Stimulated activated memory B cell treated with anti-CD40 and anti-IgM and Interleukin-4, amounts not matched to agents 10 μg/mL and 1 μg/mL and 100 μg/mL, for 72 hours (primary cell): Measurements from ENCODE around the gene MYBPH.

Experiments used
- ATAC-seq: fragments of 150-1000 bp; cut with Tn5 transposase; 2 replicates; pipeline ENCODE4 v1.10.0; 2021
- H3K27ac Mint-ChIP-seq: one replicate; pipeline ENCODE4 v1.8.0; 2022; ENCODE audit warnings: mild to moderate bottlenecking, mixed read lengths
- H3K27me3 Mint-ChIP-seq: one replicate; pipeline ENCODE4 v1.8.0; 2022; ENCODE audit warnings: mixed read lengths
- H3K36me3 Mint-ChIP-seq: one replicate; pipeline ENCODE4 v1.8.0; 2022; ENCODE audit warnings: mixed read lengths
- H3K4me1 Mint-ChIP-seq: one replicate; pipeline ENCODE4 v1.8.0; 2022; ENCODE audit warnings: mixed read lengths
- H3K4me3 Mint-ChIP-seq: one replicate; pipeline ENCODE4 v1.8.0; 2022; ENCODE audit warnings: mild to moderate bottlenecking, moderate library complexity, mixed read lengths
- H3K9me3 Mint-ChIP-seq: one replicate; pipeline ENCODE4 v1.8.0; 2022; ENCODE audit warnings: mixed read lengths

The MYBPH gene

DNA sequence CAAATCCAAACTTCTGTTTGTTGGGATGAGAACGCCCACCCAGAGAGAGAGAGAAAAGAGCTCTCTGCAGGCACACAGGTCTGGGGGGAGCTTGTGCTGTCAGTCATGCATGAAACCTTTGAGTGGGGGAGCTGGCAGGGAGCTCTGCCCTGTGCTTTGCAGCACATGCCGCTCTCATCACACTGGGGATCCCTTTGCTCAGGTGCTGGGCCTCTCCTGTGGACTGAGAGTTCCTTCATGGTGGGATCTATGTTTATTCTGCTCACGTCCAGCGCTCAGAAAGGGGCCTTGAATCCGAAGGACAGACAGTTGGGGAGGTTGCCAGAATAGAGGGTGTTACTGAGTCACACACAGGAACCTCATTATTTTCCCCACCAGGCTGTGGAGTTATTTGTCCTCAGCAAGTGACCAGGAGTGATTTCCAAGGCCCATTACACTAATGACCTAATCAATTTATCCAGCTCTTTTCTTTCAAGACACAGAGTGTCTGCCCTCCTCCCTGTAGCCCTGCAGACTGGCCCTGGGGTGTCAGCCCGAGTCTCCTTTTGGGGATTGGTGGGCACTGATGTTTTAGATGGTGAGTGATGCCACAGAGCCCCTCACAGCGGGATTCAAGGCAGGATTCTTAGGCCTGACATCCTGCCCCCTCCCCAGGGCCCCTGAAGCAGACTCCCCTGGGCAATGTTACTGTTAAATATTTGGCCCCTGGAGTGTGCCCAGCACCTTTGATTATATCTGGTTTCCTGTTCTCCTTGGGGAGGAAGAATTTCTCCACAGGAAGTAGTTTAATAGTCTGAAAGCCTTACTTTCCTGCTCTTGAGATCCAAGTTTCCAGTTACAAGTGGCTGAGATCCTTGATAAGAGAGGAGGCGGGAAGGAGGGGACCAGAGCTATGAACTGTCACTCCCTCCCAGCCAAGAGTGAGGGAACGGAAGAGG, 22.3 kb downstream of the MYBPH start:
- Mint-ChIP-seq H3K4me3 (no peak overlapping the region), H3K27ac (no peak overlapping the region), H3K4me1 (no peaks in the 10 kb centered on the region), H3K36me3 (no peaks in the 10 kb centered on the region), H3K27me3 (peaks cover 32% of the 10 kb centered on the region), H3K9me3 (peaks cover 5% of the 10 kb centered on the region)
- no peak for ATAC-seq

DNA sequence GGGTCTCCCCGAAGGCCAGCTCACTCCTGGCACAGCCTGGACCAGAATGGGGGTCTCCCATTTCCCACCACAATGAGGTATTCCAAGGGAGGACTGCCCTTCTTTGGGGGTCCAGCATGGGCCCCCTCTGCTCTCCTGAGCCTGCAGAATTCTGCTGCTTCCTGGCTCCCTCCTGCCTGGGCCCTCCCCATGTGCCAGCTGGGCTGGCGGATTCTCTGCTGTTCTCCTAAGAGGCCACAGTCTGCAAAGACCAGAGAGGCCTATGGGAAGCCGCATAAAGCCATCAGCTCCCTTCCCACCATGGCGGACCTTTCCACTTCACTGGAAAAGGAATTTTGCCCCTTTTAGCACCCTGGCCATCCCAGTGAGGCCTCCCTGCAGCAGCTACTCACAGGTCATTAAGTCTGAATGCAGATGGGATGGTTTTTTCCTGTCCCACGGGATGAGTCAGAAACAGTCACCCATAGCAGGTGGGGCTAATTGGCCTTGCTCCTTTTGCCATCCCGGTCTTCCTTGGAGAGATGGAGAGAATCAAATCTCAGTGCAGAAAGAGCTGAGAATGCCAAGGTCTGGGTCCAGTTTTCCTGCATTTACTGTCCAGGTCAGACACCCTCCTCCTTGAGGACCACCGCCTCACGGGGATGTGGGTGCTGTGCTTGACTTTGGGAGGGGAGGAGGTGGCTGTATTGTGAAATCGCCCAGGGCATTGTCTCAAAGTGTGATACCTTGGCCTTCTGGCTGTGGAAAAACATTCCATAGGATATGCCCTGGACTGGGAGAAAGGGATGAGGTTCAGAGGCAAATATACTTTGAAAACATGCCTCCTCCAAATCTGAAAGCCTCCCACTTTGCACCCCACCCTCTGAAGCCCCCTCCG, 23.2 kb downstream of the MYBPH start:
- Mint-ChIP-seq H3K4me3 (no peak overlapping the region), H3K4me1 (no peaks in the 10 kb centered on the region), H3K27ac (no peak overlapping the region)

DNA sequence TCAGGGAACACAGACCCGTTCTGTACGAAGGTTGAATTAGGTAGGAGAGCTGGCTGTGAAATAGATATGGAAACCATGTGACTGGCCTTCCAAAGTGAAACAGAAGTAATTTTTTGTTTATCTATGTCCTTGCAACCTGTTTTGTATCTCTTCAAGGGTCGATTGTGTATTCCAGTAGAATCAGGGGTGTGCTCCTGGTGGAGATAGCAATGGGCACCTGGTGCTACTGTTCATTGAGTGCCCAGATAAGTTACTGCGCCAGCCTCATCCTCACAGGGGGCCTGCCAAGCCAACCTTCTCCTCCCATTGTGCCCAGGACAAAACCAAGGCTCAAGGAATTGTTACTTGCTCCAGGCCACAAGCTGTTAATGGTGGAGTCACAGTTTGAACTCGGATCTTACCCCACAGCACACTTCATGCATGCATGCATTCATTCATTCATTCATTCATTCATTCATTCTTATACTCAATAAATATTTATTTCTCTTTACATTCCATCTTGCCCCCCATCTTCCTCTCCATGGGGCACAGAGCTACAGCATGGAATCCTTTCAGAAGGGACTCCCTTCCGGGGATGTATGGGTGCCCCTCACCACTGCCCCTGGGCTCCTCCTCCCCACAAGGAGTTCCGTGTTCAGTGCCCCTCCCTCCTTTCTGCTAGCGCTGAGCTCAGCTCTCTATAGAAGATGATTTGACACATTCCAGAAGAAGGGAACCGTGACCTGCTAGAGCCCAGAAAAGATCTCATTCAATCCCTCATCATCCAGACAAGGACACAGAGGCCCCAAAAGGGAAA, 24.1 kb downstream of the MYBPH start:
- no peaks in the 10 kb centered on the region for H3K4me1 Mint-ChIP-seq
- peaks cover 32% of the 10 kb centered on the region for H3K27me3 Mint-ChIP-seq
- ATAC-seq, result no peak
- no peak overlapping the region for H3K4me3 Mint-ChIP-seq
- H3K27ac Mint-ChIP-seq, result no peak overlapping the region
- H3K36me3 Mint-ChIP-seq, result no peaks in the 10 kb centered on the region
- no peaks in the 10 kb centered on the region for H3K9me3 Mint-ChIP-seq

More for the DNA sequence above, 23.2 kb downstream of the MYBPH start:
- ATAC-seq, result no peak
- Mint-ChIP-seq H3K36me3 (no peaks in the 10 kb centered on the region), H3K9me3 (no peaks in the 10 kb centered on the region), H3K27me3 (peaks cover 32% of the 10 kb centered on the region)

DNA sequence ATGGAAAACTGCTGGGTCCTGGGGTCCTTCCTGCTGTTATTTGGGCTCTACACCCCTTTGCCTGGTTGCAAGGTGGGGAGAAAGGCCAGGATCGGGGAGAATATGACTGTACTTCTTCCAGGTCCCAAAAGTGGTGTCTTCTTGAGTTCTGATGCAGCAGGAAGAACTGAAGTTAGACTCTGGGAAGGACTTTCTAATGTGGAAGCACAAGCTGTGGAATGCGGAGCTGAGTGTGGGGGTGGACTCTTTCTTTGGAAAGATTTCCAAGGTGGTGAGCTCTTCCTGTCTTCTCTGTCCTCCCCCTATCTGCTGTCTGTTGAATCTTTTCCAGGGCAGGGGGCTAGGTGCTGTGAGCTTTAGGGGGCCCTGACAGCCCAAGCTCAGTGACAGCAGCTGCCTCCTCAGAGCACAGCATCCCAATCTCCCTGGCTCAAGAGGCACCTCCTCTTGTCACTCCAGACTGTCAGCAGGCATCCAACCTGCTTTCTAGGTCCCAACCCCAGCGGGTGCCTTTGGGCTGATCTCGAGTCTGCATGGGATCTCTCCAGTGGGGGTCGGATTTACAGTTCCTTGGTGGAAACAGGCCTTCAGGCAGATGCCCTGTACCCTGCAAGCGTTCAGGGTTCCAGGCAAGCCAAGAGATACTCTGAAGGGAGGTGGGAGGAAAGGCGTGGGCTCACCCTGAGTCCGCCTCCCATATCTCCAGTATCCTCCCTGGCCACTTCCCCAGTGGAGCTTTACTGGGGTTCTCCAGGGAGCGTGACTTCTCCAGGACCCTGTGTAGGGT, 24.9 kb downstream of the MYBPH start:
- Mint-ChIP-seq H3K4me3 (no peak overlapping the region), H3K27ac (no peak overlapping the region), H3K27me3 (peaks cover 32% of the 10 kb centered on the region), H3K4me1 (no peaks in the 10 kb centered on the region), H3K9me3 (no peaks in the 10 kb centered on the region), H3K36me3 (no peaks in the 10 kb centered on the region)
- ATAC-seq, result no peak

DNA sequence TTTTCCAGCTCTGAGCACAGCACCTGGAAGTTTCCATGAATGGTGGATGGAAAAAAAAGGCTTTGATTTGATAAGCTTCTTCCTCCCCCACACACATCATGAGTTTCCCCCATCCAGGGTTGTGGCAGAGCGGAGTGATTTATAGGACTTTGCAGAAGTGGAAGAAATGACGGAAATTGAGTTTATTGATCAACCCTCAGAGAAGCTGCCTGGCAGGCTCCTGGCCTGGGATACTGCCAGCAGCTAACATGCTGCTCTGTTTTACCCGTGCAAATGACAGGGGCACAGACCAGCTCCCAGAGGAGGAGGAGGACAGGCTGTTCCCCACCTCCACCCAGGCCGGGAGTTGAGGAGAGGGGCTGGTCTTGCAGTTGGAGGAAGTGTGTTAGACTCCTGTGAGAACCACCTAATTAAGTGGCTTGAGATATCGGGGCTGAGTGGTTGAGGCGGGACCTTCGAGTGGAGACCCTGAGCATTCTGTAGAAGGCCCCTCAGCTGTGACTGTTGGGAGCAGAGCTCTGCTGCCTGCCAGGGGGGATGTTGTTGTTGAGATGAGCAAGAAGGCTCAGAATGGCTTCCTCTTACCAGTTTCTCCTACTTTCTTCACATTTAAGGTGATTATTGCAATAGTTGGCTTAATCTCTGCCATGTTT, 26.3 kb downstream of the MYBPH start:
- Mint-ChIP-seq H3K27ac (no peak overlapping the region), H3K9me3 (no peaks in the 10 kb centered on the region), H3K27me3 (peaks cover 30% of the 10 kb centered on the region), H3K36me3 (no peaks in the 10 kb centered on the region), H3K4me1 (no peaks in the 10 kb centered on the region), H3K4me3 (no peak overlapping the region)
- ATAC-seq, result no peak

DNA sequence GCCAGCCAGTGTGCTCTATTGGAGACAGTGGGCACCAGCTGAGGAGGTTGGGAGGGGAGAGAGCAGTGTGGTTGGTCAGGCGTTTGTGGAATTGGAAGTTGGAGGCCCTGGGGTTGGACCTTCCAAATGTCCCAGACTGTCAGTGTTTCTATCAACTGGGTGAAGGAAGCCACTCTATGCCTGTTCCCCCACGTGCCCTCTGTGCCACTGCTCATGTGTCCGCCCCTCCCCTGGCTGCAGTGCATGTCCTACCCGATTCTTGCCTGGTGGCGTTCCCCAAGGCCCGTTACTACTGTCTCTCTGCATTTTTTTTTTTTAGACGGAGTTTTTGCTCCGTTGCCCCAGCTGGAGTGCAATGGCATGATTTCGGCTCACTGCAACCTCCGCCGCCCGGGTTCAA, 27.0 kb downstream of the MYBPH start:
- no peak overlapping the region for H3K4me3 Mint-ChIP-seq
- H3K9me3 Mint-ChIP-seq, result no peaks in the 10 kb centered on the region
- no peak for ATAC-seq
- H3K4me1 Mint-ChIP-seq, result no peaks in the 10 kb centered on the region
- H3K36me3 Mint-ChIP-seq, result no peaks in the 10 kb centered on the region
- peaks cover 32% of the 10 kb centered on the region for H3K27me3 Mint-ChIP-seq
- no peak overlapping the region for H3K27ac Mint-ChIP-seq

DNA sequence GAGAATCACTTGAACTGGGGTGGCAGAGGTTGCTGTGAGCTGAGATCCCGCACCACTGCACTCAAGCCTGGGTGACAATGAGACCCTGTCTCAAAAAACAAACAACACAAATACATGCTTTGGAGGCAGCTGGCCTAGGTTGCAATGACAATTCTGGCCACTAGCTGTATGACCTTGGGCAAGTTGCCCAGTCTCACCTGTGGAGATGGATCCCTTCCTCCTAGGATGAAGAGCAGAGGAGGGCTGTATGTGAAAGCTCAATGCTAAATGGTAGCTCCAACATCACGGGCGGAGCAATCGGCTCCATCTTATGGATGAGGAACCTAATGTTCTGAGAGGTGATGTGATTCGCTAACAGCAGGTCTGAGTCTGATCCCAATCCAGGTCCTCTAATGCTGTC, 27.5 kb downstream of the MYBPH start:
- no peak for ATAC-seq
- H3K36me3 Mint-ChIP-seq, result no peaks in the 10 kb centered on the region

DNA sequence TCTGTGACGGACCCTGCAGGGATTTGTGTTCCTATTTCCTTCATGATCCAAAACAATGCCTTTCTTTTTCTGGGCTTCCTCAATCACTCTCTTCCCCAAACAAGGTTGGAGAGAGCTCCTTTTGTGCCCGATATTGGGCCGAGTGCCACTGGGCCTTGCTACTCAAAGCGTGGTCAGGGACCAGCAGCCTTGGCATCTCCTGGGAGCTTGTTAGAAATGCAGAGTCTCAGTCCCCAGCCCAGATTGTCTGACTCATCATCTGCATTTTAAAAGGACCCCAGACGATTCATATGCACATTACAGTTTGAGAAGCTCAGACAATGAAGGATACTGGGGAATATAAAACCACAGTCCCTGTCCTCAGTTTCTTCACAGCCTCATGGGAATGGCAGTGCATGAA, 28.2 kb downstream of the MYBPH start:
- Mint-ChIP-seq H3K4me3 (no peak overlapping the region), H3K27ac (no peak overlapping the region), H3K9me3 (no peaks in the 10 kb centered on the region), H3K36me3 (no peaks in the 10 kb centered on the region), H3K27me3 (peaks cover 31% of the 10 kb centered on the region), H3K4me1 (no peaks in the 10 kb centered on the region)
- ATAC-seq, result no peak

More for the DNA sequence above, 27.5 kb downstream of the MYBPH start:
- H3K4me3 Mint-ChIP-seq, result no peak overlapping the region
- H3K4me1 Mint-ChIP-seq, result no peaks in the 10 kb centered on the region
- H3K9me3 Mint-ChIP-seq, result no peaks in the 10 kb centered on the region
- H3K27ac Mint-ChIP-seq, result no peak overlapping the region
- peaks cover 35% of the 10 kb centered on the region for H3K27me3 Mint-ChIP-seq

DNA sequence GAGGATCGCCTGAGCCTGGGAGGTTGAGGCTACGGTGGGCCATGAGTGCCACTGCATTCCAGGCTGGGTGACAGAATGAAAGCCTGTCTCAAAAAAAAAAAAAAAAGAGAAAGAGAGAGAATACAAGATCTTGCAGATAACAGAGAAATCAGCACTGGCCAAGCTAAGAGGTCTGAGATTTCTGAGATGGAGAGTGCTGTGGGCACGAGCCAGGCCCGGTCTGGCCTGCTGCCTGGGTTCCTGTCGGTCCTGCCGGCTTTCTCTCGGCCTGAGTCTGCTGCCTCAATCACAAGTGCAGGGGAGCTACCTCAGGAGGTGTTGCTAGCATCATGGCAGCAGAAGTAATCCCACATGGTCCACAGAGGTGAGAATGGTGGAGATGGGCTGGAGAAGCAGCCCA, 29.1 kb downstream of the MYBPH start:
- H3K9me3 Mint-ChIP-seq, result no peaks in the 10 kb centered on the region
- no peak overlapping the region for H3K27ac Mint-ChIP-seq
- H3K4me1 Mint-ChIP-seq, result no peaks in the 10 kb centered on the region
- H3K36me3 Mint-ChIP-seq, result no peaks in the 10 kb centered on the region
- no peak for ATAC-seq
- H3K27me3 Mint-ChIP-seq, result peaks cover 23% of the 10 kb centered on the region
- H3K4me3 Mint-ChIP-seq, result no peak overlapping the region

DNA sequence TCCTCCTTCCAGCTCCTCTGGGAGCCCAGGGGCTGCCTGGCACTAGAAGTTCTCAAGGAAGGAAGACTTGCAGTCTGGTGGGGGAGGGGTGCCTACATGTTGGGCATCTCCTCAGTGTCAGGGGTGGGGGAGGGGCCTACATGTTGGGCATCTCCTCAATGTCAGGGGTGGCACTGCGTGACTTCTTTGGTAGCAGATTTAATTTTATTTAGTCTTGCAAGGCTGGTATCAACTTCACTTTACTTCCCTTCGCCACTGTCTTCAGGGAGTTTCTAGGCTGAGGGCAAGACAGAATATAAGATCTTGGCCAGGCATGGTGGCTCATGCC, 29.6 kb downstream of the MYBPH start:
- no peaks in the 10 kb centered on the region for H3K36me3 Mint-ChIP-seq
- ATAC-seq, result no peak
- H3K4me1 Mint-ChIP-seq, result no peaks in the 10 kb centered on the region
- peaks cover 21% of the 10 kb centered on the region for H3K27me3 Mint-ChIP-seq
- H3K4me3 Mint-ChIP-seq, result no peak overlapping the region
- H3K9me3 Mint-ChIP-seq, result no peaks in the 10 kb centered on the region
- H3K27ac Mint-ChIP-seq, result no peak overlapping the region

DNA sequence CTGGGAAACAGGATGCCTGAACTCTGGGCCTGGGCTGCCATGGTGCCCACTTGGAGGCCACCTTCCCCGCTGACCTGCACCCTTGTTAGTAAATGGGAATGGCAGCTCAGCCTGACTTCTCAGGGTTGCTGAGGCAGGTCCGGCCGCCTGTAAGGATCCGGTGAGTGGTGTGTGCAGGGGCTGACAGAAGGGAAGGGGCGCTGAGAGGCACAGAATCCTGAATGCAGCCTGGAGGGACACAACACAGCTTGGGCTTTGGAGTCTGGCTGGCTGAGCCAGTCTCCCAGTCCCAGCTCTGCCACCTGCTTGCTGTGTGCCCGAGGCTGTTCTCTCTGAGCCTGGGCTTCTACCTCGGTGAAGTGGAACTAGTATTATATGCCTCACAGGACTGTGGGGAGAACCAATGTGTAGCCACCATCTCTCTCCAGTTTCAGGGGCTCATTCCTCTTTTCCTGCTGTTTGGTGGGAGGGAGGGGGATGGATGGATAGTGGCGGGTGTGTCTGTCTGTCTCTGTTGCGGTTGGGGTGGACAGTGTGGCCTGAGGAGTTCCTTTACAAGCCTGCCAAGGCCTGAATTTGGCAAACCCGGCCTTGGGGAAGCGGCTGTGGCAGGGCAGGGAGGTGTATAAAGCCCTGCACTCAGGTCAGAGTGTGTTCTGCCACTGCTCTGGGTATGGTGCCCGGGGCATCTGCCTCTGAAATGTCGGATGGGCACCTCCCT, 30.1 kb downstream of the MYBPH start:
- H3K4me3 Mint-ChIP-seq, result no peak overlapping the region
- no peaks in the 10 kb centered on the region for H3K9me3 Mint-ChIP-seq

DNA sequence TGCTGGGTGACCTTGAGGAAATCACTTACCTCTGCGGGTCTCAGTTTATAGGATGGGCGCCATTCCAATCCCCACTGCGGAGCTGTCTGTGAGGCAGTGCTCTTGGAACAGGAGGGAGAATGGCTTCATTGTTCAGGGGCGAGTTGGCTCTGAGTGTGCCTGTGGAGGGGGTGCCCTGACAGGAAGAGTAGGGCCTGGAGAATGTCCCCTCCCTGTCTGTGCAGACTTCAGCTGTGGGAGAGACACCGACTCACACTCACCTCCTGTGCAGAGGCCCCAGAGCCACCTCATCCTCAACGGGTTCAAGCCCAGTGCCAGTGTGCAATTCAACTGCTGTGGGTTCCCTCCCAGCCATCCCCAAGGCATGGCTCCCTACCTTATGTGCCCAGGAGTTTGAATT, 31.0 kb downstream of the MYBPH start:
- no peak for ATAC-seq
- no peak overlapping the region for H3K4me3 Mint-ChIP-seq
- no peaks in the 10 kb centered on the region for H3K4me1 Mint-ChIP-seq
- no peak overlapping the region for H3K27ac Mint-ChIP-seq
- no peaks in the 10 kb centered on the region for H3K36me3 Mint-ChIP-seq
- H3K27me3 Mint-ChIP-seq, result peaks cover 11% of the 10 kb centered on the region
- H3K9me3 Mint-ChIP-seq, result no peaks in the 10 kb centered on the region

More for the DNA sequence above, 30.1 kb downstream of the MYBPH start:
- ATAC-seq, result no peak
- Mint-ChIP-seq H3K27me3 (peaks cover 16% of the 10 kb centered on the region), H3K27ac (no peak overlapping the region), H3K4me1 (no peaks in the 10 kb centered on the region), H3K36me3 (no peaks in the 10 kb centered on the region)

DNA sequence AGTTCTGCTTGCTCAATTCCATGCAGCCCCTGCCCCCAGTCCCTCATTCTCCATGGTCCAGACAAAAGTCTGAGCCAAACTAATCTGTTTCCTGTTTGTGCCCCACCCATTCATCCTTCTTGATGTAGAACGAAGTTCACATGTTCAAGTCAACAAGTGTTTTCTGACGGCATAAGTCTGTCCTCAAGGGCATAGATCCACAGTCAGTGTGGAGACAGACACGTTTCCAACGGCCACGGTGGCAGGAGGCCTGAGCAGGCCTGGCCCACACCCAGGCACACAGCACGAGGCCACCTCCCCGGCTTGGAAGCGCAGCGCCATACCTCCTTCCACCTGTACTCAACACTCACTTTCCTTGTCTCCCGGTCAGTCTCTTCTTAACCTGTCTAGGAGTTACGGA, 32.0 kb downstream of the MYBPH start:
- H3K27ac Mint-ChIP-seq, result no peak overlapping the region
- H3K4me1 Mint-ChIP-seq, result no peaks in the 10 kb centered on the region
- ATAC-seq, result no peak

More for the DNA sequence above, 32.0 kb downstream of the MYBPH start:
- Mint-ChIP-seq H3K4me3 (no peak overlapping the region), H3K36me3 (no peaks in the 10 kb centered on the region), H3K9me3 (no peaks in the 10 kb centered on the region), H3K27me3 (peaks cover 11% of the 10 kb centered on the region)
